BJ (cell line): ENCODE results near the gene HAUS6. TPM values are rescaled to one million over a fixed set of nuclear protein-coding genes. Genes with fewer than 3 reads are reported as not detected.

Experiments
- CTCF ChIA-PET: fragments of 350-600 bp; formaldehyde crosslinking; extraction: SDS; loops from one replicate; lab custom pipeline; 2021; ENCODE audit warnings: antibody characterized with exemption, inconsistent platforms; lab: Yijun Ruan, JAX
- POLR2A ChIA-PET: fragments of 300-600 bp; sonication (Branson Sonifier 250); formaldehyde crosslinking; extraction: SDS; loops from one replicate; lab custom pipeline; 2021; ENCODE audit warnings: antibody characterized with exemption; lab: Charles Lee
- DNase-seq: peaks from one replicate; pipeline ENCODE4 v3.0.0-alpha.2; 2011; ENCODE audit warnings: low read depth
- H3K27me3 ChIP-seq: 2 replicates; pipeline ENCODE4 v1.6.0; 2011; ENCODE audit warnings: low read length; ENCODE audit not compliant: control insufficient read depth, insufficient read depth
- H3K36me3 ChIP-seq: 2 replicates; pipeline ENCODE4 v1.5.1; 2011; ENCODE audit warnings: low read length; ENCODE audit not compliant: control insufficient read depth, insufficient read depth
- H3K4me3 ChIP-seq: 2 replicates; pipeline ENCODE4 v1.5.1; 2011; ENCODE audit warnings: low read depth, mild to moderate bottlenecking, control low read depth, low read length
- CTCF ChIP-seq: IDR thresholded peaks from 2 replicates; pipeline ENCODE4 v1.5.1; 2011; ENCODE audit warnings: low read depth, mild to moderate bottlenecking, control low read depth, inconsistent platforms, low read length, moderate library complexity; ENCODE audit not compliant: insufficient read depth
- polyA plus RNA-seq: library from polyadenylated mRNA; depleted of rRNA; stranded (reverse); fragments of >200 nt; gene quantifications from 2 replicates; pipeline ENCODE4 v1.2.3, GENCODE V29; 2011

HAUS6 gene
- polyA plus RNA-seq, 1 experiment = 4.4 TPM

- no peak for TF ChIP-seq CTCF
- H3K27me3 ChIP-seq = no peaks in the 10 kb centered on the region
- POLR2A ChIA-PET = no interaction called here
- H3K4me3 ChIP-seq = peak overlapping the region; percentile 53
- no peak for DNase-seq
- no peaks in the 10 kb centered on the region for H3K36me3 ChIP-seq
- CTCF ChIA-PET = interaction anchor here (0.9 to 2.1 kb wide), 5 partner anchors 9 to 795 kb away, joined by 3 to 19 read pairs (median 3); no protein-coding TSS in a partner anchor
Observed at GRCh38 chr9:19049917-19050636, 52.6 kb downstream of the HAUS6 start.

DNA sequence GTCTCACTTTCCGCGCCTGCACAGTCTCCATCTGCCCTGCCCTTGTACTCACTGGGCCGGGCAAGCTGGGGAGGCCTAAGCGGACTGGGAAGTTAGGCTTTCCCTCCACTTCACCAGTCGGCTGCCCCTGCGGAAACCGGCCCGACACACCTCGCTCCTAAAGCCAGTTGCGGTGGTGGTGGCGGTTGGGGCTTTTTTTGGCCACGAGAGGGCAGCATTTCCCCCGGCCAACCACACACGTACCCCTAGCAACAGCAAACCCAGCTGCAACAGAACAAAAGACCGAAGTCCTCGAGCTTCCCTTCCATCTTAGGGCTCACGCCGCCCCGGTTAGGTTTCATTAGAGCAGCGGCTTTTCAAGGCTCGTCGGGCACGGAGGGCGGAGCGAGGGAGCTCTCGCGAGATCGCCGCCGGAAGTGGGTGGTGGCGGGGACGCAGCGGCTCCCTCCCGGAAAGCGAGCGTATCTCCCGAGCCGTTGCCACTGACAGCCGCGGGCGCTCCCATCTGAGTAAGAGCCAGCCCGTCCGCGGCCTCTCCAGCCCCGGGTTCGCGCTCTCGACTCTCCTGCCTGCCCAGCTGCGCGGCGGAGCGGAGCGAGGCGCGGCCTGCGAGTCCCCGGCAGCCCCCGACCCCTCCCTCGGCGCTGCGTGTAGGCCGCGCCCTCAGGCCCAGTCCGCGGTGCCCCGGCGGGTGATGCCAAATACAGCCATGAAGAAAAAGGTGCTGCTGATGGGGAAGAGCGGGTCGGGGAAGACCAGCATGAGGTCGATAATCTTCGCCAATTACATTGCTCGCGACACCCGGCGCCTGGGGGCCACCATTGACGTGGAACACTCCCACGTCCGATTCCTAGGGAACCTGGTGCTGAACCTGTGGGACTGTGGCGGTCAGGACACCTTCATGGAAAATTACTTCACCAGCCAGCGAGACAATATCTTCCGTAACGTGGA is 53.5 kb downstream of the HAUS6 start, which contains the start of gene RRAGA:
TSS of gene RRAGA (plus strand) at position 462 of the 951 bp plus-strand sequence. CDS start at position 695, 233 bp downstream.
- TF ChIP-seq CTCF = peak; percentile 81
- peak; percentile 73 for DNase-seq
- POLR2A ChIA-PET = interaction anchor here (0.6 to 0.7 kb wide), 2 partner anchors 135 to 382 kb away, joined by 3 to 7 read pairs; no protein-coding TSS in a partner anchor

DNA sequence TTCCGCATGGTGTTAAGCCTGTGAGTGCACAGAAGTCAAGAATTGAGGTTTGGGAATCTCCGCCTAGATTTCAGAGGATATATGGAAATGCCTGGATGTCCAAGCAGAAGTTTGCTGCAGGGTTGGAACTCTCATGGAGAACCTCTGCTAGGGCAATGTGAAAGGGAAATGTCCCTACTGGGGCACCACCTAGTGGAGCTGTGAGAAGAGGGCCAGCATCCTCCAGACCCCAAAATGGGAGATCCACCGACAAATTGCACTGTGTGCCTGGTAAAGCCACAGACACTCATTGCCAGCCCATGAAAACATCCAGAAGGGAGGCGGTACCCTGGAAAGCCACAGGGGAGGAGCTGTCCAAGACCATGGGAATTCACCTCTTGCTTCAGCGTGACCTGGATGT is 66.1 kb downstream of the HAUS6 start:
- Histone ChIP-seq H3K4me3 (no peak overlapping the region), H3K27me3 (no peaks in the 10 kb centered on the region), H3K36me3 (no peaks in the 10 kb centered on the region)
- TF ChIP-seq CTCF = peak; percentile 6; the same call in 1 of the 2 replicates
- no peak for DNase-seq
- POLR2A ChIA-PET = no interaction called here
- CTCF ChIA-PET = interaction anchor here (1.0 kb wide), 1 partner anchor 14 kb away, joined by 3 read pairs; no protein-coding TSS in a partner anchor

More for the DNA sequence above, 53.5 kb downstream of the HAUS6 start, which contains the start of gene RRAGA:
- Histone ChIP-seq H3K27me3 (no peaks in the 10 kb centered on the region), H3K4me3 (peak within 1 kb of the TSS; percentile 53), H3K36me3 (no peaks in the 10 kb centered on the region)
- CTCF ChIA-PET = interaction anchor here (0.6 to 2.1 kb wide), 13 partner anchors 12 to 409 kb away, joined by 3 to 19 read pairs (median 3); no protein-coding TSS in a partner anchor

DNA sequence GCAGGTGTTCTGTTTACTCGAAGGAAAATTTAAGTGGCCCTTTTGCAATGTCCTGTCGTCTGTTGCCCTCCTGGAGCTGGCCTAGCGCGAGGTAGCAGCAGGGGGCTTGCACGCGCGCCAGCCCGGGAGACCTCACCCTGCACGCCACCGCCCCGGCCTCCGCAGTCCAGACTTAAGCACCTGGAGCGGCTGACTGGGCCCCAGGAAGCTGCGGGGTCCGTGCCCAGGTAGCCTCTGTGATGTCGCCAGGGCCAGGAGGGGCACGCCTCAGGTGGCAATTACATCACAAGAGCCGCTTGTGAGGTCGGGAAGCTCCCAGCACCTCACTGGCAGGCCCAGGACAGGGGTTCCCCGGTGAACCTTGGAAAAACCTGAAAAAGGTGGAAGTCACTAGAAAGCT is 69.7 kb downstream of the HAUS6 start, which contains the start of gene SAXO1:
TSS of gene SAXO1 (minus strand) at position 195 of the 400 bp plus-strand sequence. CDS start 301 bp downstream, outside the sequence.
- Histone ChIP-seq H3K27me3 (no peaks in the 10 kb centered on the region), H3K4me3 (no peak within 1 kb of the TSS), H3K36me3 (no peaks in the 10 kb centered on the region)
- DNase-seq = no peak
- TF ChIP-seq CTCF = no peak
- CTCF ChIA-PET = interaction anchor here (1.0 to 1.2 kb wide), 3 partner anchors 432 to 1222 kb away, joined by 3 to 5 read pairs (median 3); no protein-coding TSS in a partner anchor
- POLR2A ChIA-PET = no interaction called here
